HCT116 (cell line): ENCODE results near the gene RARS2. TPM values are rescaled to one million over a fixed set of nuclear protein-coding genes. Genes with fewer than 3 reads are reported as not detected.

Source experiments
- ATAC-seq: fragments of 200-7000 bp; cut with Tn5 transposase; 2 replicates; pipeline ENCODE4 v1.9.1; 2020; ENCODE audit warnings: mild to moderate bottlenecking, moderate library complexity
- BruUV-seq: library from RNA; stranded (reverse); fragments of 400-500 nt; replicated peaks from 2 replicates; lab custom pipeline; 2021; lab: Mats Ljungman, UMichigan
- CTCF ChIA-PET: fragments of 300-600 bp; sonication (Branson Sonifier 250); formaldehyde crosslinking; loops from one replicate; lab custom pipeline; 2021; ENCODE audit warnings: antibody characterized with exemption; lab: Charles Lee
- POLR2A ChIA-PET: fragments of 300-600, 350-600 bp; sonication (Branson Sonifier 250); formaldehyde crosslinking; loops from one replicate; lab custom pipeline; 2021; ENCODE audit warnings: antibody characterized with exemption; lab: Charles Lee
- RAD21 ChIA-PET, 2 experiments: fragments of 300-600 bp; sonication (Branson Sonifier 250); formaldehyde crosslinking; loops; one replicate each; lab custom pipeline; 2023; ENCODE audit warnings: low total read pairs in 2 of 2; ENCODE audit not compliant: uncharacterized antibody in 2 of 2, unreplicated experiment in 2 of 2, low non-redundant PET in 1 of 2; lab: Charles Lee
- DNase-seq: peaks from one replicate; pipeline ENCODE4 v3.0.0-alpha.2; 2010; ENCODE audit warnings: low read depth, low spot score
- H2AFZ ChIP-seq: fragments of 200-600 bp; shearing (Covaris generic), sonication (generic); 2 replicates; pipeline ENCODE4 v1.6.1; 2017; ENCODE audit warnings: low read depth, mixed run types, mixed read lengths, antibody characterized with exemption, low read length; ENCODE audit not compliant: poor library complexity, severe bottlenecking
- H3K27ac ChIP-seq: 2 replicates; pipeline ENCODE4 v1.5.1; 2012; ENCODE audit warnings: low read depth, low read length
- H3K27me3 ChIP-seq: fragments of 200-600 bp; sonication (generic); 2 replicates; pipeline ENCODE4 v1.6.1; 2016; ENCODE audit warnings: mixed run types, low read length, mixed read lengths; ENCODE audit not compliant: insufficient read depth
- H3K36me3 ChIP-seq, 2 experiments: fragments of 200-500 bp in 1 of 2; fragments of 200-600 bp in 1 of 2; sonication (Bioruptor generic) in 1 of 2; sonication (generic) in 1 of 2; 2 replicates each; pipeline versions ENCODE4 v1.5.1 to v1.6.1; 2014 to 2016; ENCODE audit warnings: low read length in 2 of 2, inconsistent platforms in 1 of 2, mixed read lengths in 1 of 2, mixed run types in 1 of 2; ENCODE audit not compliant: insufficient read depth in 2 of 2, control insufficient read depth in 1 of 2
- H3K4me1 ChIP-seq, 2 experiments: fragments of 200-600 bp in 1 of 2; sonication (generic) in 1 of 2; 2 replicates each; pipeline versions ENCODE4 v1.5.1 to v1.6.1; 2012 to 2017; ENCODE audit warnings: low read length in 2 of 2, inconsistent platforms in 1 of 2, mild to moderate bottlenecking in 1 of 2, mixed read lengths in 1 of 2, mixed run types in 1 of 2, moderate library complexity in 1 of 2; ENCODE audit not compliant: insufficient read depth in 2 of 2, control insufficient read depth in 1 of 2
- H3K4me2 ChIP-seq: fragments of 200-600 bp; sonication (generic); 2 replicates; pipeline ENCODE4 v1.6.1; 2017; ENCODE audit warnings: mixed run types, low read length, mixed read lengths
- H3K4me3 ChIP-seq, 2 experiments: fragments of 200-600 bp in 1 of 2; sonication (generic) in 1 of 2; replicated peaks in 1 of 2; 2 replicates each; pipeline ENCODE4 v1.5.1; 2011 to 2016; ENCODE audit warnings: low read length in 2 of 2, control low read depth in 1 of 2, low read depth in 1 of 2, mild to moderate bottlenecking in 1 of 2, mixed read lengths in 1 of 2, mixed run types in 1 of 2
- H3K79me2 ChIP-seq: fragments of 200-600 bp; sonication (generic); 2 replicates; pipeline ENCODE4 v1.6.1; 2017; ENCODE audit warnings: mild to moderate bottlenecking, mixed run types, low read length, moderate library complexity, mixed read lengths; ENCODE audit not compliant: insufficient read depth
- H3K9ac ChIP-seq: fragments of 200-600 bp; sonication (generic); 2 replicates; pipeline ENCODE4 v1.6.1; 2016; ENCODE audit warnings: low read length, mixed read lengths
- H3K9me2 ChIP-seq: fragments of 200-600 bp; sonication (generic), shearing (Covaris generic); 2 replicates; pipeline ENCODE4 v1.6.1; 2017; ENCODE audit warnings: mixed run types, mild to moderate bottlenecking, moderate library complexity; ENCODE audit not compliant: insufficient read depth
- H3K9me3 ChIP-seq, 2 experiments: fragments of 200-500 bp in 1 of 2; fragments of 200-600 bp in 1 of 2; sonication (Bioruptor generic) in 1 of 2; sonication (generic) in 1 of 2; 2 replicates each; pipeline ENCODE4 v1.6.1; 2014 to 2017; ENCODE audit warnings: low read length in 2 of 2, mixed read lengths in 2 of 2, inconsistent platforms in 1 of 2, low read depth in 1 of 2, mild to moderate bottlenecking in 1 of 2, mixed run types in 1 of 2, moderate library complexity in 1 of 2; ENCODE audit not compliant: control insufficient read depth in 1 of 2, insufficient read depth in 1 of 2
- H4K20me1 ChIP-seq: fragments of 200-600 bp; sonication (generic), shearing (Covaris generic); 2 replicates; pipeline ENCODE4 v1.6.1; 2017; ENCODE audit warnings: mixed run types, mild to moderate bottlenecking, moderate library complexity; ENCODE audit not compliant: insufficient read depth
- ATF3 ChIP-seq: IDR thresholded peaks from 2 replicates; pipeline ENCODE4 v1.6.1; 2012
- CEBPB ChIP-seq: IDR thresholded peaks from 2 replicates; pipeline ENCODE4 v1.6.1; 2012; ENCODE audit warnings: low read depth
- CTCF ChIP-seq, 3 experiments: fragments of 200-600 bp in 1 of 3; sonication (generic) in 1 of 3; IDR thresholded peaks in 2 of 3; conservative IDR thresholded peaks in 1 of 3; 2 replicates each; pipeline ENCODE4 v1.5.1; 2012 to 2017; ENCODE audit warnings: low read depth in 2 of 3, low read length in 2 of 3, antibody characterized with exemption in 1 of 3, borderline replicate concordance in 1 of 3, control low read depth in 1 of 3, mild to moderate bottlenecking in 1 of 3, mixed read lengths in 1 of 3, mixed run types in 1 of 3, moderate library complexity in 1 of 3; ENCODE audit not compliant: insufficient read depth in 1 of 3
- EGR1 ChIP-seq: IDR thresholded peaks from 2 replicates; pipeline ENCODE4 v1.6.1; 2012; ENCODE audit warnings: low read depth
- EZH2 ChIP-seq: fragments of 200-600 bp; sonication (generic); IDR thresholded peaks from 2 replicates; pipeline ENCODE4 v1.6.1; 2017; ENCODE audit warnings: antibody characterized with exemption, mixed run types
- EZH2phosphoT487 ChIP-seq: fragments of 200-600 bp; IDR thresholded peaks from 2 replicates; pipeline ENCODE4 v1.6.1; 2018; ENCODE audit warnings: antibody characterized with exemption, borderline replicate concordance
- FOSL1 ChIP-seq: IDR thresholded peaks from 2 replicates; pipeline ENCODE4 v1.6.1; 2012; ENCODE audit warnings: low read depth
- JUND ChIP-seq: IDR thresholded peaks from 2 replicates; pipeline ENCODE4 v1.6.1; 2012
- POLR2A ChIP-seq: IDR thresholded peaks from 2 replicates; pipeline ENCODE4 v1.7.0; 2011; ENCODE audit warnings: borderline replicate concordance; ENCODE audit not compliant: insufficient read depth, insufficient read length; ENCODE audit errors: extremely low read depth
- POLR2AphosphoS5 ChIP-seq: IDR thresholded peaks from 2 replicates; pipeline ENCODE4 v1.6.1; 2011; ENCODE audit warnings: mild to moderate bottlenecking, low read depth, low read length, moderate library complexity
- RAD21 ChIP-seq: IDR thresholded peaks from 2 replicates; pipeline ENCODE4 v1.6.1; 2012; ENCODE audit warnings: low read depth, mild to moderate bottlenecking
- SIN3A ChIP-seq: IDR thresholded peaks from 2 replicates; pipeline ENCODE4 v1.6.1; 2012; ENCODE audit warnings: low read depth
- SRF ChIP-seq: IDR thresholded peaks from 2 replicates; pipeline ENCODE4 v1.6.1; 2012; ENCODE audit warnings: low read depth
- YY1 ChIP-seq: IDR thresholded peaks from 2 replicates; pipeline ENCODE4 v1.6.1; 2011; ENCODE audit warnings: low read length, low read depth, moderate library complexity, mild to moderate bottlenecking; ENCODE audit not compliant: insufficient replicate concordance; ENCODE audit errors: extremely low read depth
- intact Hi-C: fragments of 100-400 bp; cut with micrococcal nuclease; formaldehyde crosslinking; loops from 2 replicates; pipeline ENCODE4 v1.10.0; 2022
- total RNA-seq: library from RNA; stranded (reverse); gene quantifications from one replicate; pipeline ENCODE4 v1.2.1, GENCODE V29; 2021; ENCODE audit not compliant: unreplicated experiment
- TF ChIP-seq, protein P1 (sequence below): IDR thresholded peaks from 2 replicates; pipeline ENCODE4 v1.6.1; 2012; ENCODE audit warnings: low read depth
- TF ChIP-seq, protein P2 (sequence below): IDR thresholded peaks from 2 replicates; pipeline ENCODE4 v1.6.1; 2011; ENCODE audit warnings: mild to moderate bottlenecking, low read length, moderate library complexity; ENCODE audit not compliant: insufficient replicate concordance; ENCODE audit errors: extremely low read depth

The RARS2 gene
- total RNA-seq, 1 experiment from 2014 or later = 34.8 TPM

- intact Hi-C loops = no loop called here
- ChIA-PET RAD21 (no interaction called here), POLR2A (no interaction called here), CTCF (no interaction called here)
- peaks cover 27% of the 10 kb centered on the region in 2 experiments; a peak in 3 of 4 replicates for H3K36me3 ChIP-seq
- no peaks in the 10 kb centered on the region for H4K20me1 ChIP-seq
- ATAC-seq (no peak), DNase-seq (no peak)
- no peak overlapping the region for H3K27ac ChIP-seq
- BruUV-seq = no TSS peak
- no peaks in the 10 kb centered on the region for H3K9me2 ChIP-seq
- H3K4me3 ChIP-seq = no peak overlapping the region
- no peaks in the 10 kb centered on the region for H3K27me3 ChIP-seq
- no peaks in the 10 kb centered on the region for H3K79me2 ChIP-seq
- H3K4me2 ChIP-seq = no peak overlapping the region
- H2AFZ ChIP-seq = no peak overlapping the region
- no peaks in the 10 kb centered on the region for H3K9me3 ChIP-seq
- TF ChIP-seq EZH2 (no peak), RAD21 (no peak), ATF3 (no peak), SRF (no peak), CTCF (IDR thresholded peaks at IDR 0.05 in 2 of 3, conservative IDR thresholded peaks at IDR 0.05 in 1 of 3; ENCODE audit: borderline replicate concordance in 1 of 3, insufficient read depth in 1 of 3, low read depth in 2 of 3, low read length in 2 of 3) (no peak), JUND (no peak), CEBPB (no peak), YY1 (no peak), EZH2phosphoT487 (no peak), SIN3A (no peak), FOSL1 (no peak), POLR2A (no peak), EGR1 (no peak), POLR2AphosphoS5 (no peak)
- TF ChIP-seq, protein P1, sequence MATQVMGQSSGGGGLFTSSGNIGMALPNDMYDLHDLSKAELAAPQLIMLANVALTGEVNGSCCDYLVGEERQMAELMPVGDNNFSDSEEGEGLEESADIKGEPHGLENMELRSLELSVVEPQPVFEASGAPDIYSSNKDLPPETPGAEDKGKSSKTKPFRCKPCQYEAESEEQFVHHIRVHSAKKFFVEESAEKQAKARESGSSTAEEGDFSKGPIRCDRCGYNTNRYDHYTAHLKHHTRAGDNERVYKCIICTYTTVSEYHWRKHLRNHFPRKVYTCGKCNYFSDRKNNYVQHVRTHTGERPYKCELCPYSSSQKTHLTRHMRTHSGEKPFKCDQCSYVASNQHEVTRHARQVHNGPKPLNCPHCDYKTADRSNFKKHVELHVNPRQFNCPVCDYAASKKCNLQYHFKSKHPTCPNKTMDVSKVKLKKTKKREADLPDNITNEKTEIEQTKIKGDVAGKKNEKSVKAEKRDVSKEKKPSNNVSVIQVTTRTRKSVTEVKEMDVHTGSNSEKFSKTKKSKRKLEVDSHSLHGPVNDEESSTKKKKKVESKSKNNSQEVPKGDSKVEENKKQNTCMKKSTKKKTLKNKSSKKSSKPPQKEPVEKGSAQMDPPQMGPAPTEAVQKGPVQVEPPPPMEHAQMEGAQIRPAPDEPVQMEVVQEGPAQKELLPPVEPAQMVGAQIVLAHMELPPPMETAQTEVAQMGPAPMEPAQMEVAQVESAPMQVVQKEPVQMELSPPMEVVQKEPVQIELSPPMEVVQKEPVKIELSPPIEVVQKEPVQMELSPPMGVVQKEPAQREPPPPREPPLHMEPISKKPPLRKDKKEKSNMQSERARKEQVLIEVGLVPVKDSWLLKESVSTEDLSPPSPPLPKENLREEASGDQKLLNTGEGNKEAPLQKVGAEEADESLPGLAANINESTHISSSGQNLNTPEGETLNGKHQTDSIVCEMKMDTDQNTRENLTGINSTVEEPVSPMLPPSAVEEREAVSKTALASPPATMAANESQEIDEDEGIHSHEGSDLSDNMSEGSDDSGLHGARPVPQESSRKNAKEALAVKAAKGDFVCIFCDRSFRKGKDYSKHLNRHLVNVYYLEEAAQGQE = no peak
- TF ChIP-seq, protein P2, sequence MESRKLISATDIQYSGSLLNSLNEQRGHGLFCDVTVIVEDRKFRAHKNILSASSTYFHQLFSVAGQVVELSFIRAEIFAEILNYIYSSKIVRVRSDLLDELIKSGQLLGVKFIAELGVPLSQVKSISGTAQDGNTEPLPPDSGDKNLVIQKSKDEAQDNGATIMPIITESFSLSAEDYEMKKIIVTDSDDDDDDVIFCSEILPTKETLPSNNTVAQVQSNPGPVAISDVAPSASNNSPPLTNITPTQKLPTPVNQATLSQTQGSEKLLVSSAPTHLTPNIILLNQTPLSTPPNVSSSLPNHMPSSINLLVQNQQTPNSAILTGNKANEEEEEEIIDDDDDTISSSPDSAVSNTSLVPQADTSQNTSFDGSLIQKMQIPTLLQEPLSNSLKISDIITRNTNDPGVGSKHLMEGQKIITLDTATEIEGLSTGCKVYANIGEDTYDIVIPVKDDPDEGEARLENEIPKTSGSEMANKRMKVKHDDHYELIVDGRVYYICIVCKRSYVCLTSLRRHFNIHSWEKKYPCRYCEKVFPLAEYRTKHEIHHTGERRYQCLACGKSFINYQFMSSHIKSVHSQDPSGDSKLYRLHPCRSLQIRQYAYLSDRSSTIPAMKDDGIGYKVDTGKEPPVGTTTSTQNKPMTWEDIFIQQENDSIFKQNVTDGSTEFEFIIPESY = no peak
- no peaks in the 10 kb centered on the region for H3K4me1 ChIP-seq
- H3K9ac ChIP-seq = no peak overlapping the region
Observed at GRCh38 chr6:87518453-87518852, 71.3 kb downstream of the RARS2 start.
